HG03135 (cell line): ENCODE results near the gene ATP11A.

ENCODE experiments used
- ATAC-seq: cut with Tn5 transposase; IDR thresholded peaks from one replicate; pipeline ENCODE4 v1.9.1; 2021; ENCODE audit warnings: mild to moderate bottlenecking, moderate library complexity; ENCODE audit not compliant: unreplicated experiment

ATP11A gene

DNA sequence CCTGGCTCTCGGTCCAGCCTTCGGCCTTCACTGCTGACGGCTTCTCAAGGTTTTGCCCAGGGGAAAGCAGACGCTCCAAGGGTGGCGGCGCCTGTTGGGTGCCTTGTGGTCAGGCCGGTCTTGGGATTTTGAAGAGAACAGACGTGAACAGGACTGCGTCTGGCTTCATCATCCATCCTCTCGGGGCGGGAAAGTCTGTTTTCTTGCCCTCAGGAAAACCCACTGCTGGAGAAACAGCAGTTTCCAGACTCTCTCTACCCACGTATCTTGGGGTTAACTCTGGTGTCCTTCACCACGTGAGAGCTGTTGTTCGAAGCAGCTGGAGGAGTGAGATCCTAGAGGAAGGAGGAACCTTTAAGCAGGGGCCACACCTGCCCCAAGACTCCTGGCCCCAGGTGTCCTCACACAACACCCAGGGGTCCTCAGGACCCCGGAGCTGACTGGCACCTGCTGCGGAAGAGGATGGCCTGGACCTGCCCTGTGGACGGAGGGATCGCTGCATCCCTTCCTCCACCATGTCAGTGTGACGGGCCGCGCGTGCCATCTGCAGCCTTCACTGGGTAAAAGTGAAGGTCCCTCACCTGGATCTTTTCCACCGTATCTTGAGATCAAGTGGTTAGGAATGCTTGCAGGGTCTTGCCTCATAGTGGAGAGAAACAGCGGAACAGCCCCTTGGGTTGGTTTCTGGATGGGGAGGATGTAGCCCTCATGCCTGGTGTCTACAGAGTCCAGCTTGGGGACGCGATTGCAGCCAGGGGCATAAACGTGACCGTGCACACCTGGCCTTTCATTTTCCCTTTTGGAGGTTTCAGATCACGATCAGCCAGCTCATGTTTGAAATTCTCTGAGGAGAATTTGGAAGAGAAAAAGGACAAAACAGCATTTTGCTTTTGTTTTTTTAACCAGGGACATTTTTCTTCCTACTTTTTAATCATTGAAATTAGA is 209.7 kb downstream of the ATP11A start:
- ATAC-seq, result no peak

GRCh38 chr13:112900226-112900600 is 210.4 kb downstream of the ATP11A start:
- no peak for ATAC-seq

DNA sequence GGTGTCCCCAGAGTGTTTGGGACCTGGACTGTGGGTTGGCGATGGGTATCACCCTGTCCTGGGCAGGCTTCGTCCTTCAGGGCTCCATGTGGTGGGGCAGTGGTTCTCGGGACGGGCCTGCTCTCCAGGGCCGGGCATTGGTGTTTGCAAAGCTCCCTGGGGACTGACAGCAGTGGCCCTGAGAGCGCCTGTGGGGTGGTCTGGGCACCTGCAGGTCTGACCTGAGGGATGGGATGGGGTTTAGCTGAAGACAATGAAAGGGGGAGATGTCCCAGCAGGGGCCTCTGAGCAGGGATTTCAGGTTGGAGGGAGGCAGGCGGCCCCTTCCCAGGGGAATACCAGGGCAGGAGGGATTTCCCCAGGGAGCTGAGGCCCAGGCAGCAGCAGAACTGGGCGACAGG is 210.9 kb downstream of the ATP11A start:
- ATAC-seq, result no peak

GRCh38 chr13:112902101-112902651 is 212.3 kb downstream of the ATP11A start:
- ATAC-seq, result no peak

GRCh38 chr13:112902669-112903068 is 212.8 kb downstream of the ATP11A start:
- ATAC-seq, result no peak

- ATAC-seq, result no peak
Observed at GRCh38 chr13:112903071-112903577, 213.3 kb downstream of the ATP11A start.

DNA sequence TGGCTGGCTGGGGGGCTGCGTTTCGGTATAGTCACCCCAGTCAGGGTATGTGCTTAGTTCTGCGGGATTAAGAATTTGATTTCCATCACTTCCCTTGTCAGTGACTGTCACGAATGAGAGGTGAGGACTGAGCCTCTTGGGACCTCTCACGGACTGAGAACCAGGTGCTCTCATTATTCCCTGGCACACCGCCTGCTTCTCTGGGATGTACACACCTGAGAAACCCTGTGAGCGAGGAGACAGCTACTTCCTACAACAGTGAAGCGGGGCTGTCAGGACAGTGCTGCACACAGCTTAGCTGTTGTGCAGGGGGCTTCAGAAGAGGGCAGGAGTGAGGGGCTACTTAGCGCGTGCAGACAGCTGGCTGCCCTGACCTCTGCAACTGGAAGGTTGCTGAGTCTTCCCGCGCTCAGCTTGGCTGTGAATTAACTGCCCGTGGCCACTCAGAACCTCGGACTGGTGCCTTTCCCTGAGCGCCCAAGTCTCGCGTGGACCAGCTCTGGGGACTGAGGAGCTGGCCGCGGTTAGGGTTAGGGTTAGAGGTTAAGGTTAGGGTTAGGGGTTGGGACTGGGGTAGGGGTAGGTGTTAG is 213.9 kb downstream of the ATP11A start:
- no peak for ATAC-seq

GRCh38 chr13:112904436-112904960 is 214.7 kb downstream of the ATP11A start:
- ATAC-seq, result no peak

DNA sequence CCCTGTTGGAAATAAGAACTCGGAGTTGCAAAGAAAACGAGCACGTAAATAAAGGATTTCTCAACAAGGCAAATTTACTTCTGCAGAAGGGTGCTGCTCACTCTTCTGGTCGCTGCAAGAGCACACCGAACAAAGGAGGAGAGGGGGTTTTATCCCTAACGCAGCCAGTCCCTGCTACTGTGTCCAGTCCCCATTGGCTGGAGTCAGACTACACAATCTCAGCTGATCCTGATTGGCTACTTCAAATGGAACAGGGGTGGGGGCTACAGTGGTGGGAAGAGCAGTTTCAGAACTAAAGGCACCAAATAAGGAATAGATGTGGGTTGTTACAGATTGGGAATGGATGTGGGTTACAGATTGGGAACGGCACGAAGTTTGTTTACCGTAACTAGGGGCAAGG is 215.2 kb downstream of the ATP11A start:
- no peak for ATAC-seq

DNA sequence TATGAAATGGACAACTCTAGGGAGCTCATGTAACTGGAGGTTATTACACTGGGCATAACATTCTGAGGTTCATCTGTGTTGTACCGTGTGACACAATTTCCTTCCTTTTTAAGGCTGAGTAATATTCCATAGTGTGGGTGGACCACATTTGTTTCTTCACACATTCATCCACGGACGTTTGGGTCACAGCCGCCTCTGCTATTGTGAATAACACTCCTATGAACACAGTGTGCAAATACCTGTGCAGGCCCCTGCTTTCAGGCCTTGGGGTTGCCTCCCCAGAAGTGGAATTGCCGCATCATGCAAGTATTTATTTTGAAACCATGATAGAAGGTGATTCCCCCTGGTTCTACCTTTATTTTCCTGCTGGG is 215.8 kb downstream of the ATP11A start:
- ATAC-seq, result no peak

DNA sequence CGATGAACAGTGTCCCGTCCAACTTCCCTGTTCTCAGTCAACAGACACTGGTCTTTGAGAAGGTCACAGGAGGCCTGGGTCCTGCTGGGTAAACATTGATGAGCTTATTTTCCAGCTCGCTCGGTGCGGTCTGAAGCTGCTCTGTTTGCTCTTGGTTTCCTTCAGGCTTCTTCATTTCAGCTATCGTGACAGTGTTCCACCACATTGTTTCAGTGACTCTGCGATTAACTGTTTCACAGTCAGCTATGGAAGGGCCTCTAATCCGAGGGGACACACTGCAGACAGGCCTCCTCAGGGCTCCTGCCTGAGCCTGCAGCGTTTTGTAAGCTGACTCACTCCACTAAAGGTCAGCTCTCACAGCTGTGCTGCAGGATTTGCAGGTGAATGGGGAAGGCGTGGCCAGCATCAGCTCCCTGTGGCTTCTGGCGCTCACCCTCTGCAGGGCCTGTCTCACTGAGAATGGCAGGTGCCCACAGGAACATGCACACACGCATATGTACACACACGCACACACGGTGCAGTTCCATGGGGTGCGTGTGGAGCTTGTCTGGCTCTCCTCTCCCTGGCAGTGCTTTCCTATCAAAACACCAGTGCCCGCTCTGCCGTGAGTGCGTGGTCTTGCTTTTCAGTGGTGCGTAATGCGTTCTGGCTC is 216.3 kb downstream of the ATP11A start:
- ATAC-seq, result no peak

- ATAC-seq, result no peak
Observed at GRCh38 chr13:112907286-112907685, 217.4 kb downstream of the ATP11A start.

DNA sequence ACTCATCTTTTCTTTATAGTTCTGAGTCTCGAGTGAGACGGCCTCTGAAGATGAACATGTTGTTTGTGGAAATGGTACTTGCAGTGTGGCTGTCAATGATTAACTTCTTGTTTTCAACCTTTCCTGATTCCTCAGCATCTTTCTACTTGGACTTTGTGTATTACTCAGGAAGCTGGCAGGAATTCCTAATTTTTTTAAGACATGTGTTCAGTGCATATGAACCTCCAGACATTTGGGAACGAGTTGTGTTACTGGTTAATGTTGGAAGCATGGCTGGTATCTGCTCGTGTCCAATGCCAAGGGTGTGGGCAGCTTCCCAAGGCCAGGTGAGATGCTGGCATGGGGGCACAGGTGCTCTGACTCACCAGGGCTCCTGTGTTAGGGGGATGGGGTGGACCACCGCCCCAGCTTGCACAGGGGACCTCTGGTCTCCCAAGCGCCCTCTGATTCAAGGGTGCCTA is 218.1 kb downstream of the ATP11A start:
- ATAC-seq, result no peak

DNA sequence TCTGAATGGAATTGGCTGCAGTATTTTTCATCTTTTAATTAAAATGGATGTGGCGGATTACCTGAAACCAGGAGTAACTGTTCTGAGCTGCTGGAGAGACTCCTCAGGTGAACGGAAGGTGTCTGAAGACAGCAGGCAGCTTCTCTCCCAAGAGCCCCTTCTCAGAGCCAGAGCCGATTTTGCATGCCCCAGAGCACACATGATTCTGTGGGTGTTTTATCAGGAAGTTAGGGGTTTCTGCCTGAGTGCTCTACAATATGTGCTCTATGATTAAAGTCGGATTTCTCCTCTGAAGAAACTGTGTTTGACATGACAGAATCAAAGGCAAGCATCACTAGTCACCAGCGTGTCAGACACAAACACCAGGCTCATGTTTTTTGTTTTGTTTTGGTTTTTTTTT is 218.5 kb downstream of the ATP11A start:
- ATAC-seq, result no peak

DNA sequence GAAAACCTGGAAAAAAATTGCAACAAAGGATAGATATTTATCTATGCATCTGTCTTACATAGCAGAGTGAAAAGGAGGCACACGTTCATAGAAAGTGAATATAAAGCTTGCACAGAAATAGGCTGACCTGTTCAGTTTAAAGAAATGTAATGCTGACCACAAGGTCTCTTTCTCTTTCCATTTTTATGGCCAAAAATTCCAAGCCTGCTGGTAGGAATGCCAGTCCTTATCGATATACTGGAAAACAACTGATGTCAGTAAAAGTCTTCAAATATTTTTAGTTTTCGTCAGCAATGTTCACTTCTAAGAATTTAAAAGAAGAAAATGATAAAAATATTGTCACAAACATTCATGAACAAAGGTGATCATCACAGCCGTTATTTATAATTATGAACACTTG is 220.2 kb downstream of the ATP11A start:
- ATAC-seq, result no peak

DNA sequence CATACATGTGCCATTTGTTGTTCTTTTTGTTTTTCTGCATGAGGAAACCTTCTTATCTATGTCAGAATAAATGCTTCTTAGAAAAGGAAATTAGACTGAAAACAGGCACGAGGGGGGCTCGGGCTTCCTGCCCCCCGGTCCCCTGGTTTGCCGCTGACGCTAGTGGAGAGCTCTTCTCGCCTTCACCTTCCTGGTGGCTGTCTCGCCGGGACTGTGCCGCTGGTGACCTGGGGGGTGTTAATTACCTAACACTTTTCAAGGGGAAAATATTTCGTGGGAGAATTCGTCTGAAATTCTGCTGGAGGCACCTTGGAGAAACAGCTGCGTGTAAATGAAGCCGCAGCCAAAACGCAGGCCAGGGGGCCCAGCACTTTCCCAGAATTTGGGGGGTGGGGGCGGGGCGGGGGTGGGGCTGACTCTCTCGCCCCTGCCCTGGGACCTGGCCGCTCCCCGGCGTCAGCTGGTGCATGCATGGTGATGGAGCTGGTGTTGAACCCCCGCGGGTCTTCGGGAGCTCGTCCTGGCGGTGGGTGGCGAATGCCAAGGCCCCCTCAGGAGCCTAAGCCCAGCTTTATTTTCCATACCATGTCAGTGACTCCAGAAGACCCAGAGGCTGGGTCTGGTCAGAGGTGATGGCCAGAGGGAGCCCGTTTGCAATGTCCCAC is 220.9 kb downstream of the ATP11A start:
- no peak for ATAC-seq

- no peak for ATAC-seq
Observed at GRCh38 chr13:112911285-112911701, 221.5 kb downstream of the ATP11A start.

- ATAC-seq, result no peak
Observed at GRCh38 chr13:112911883-112912282, 222.0 kb downstream of the ATP11A start.

GRCh38 chr13:112912726-112913440 is 223.0 kb downstream of the ATP11A start:
- ATAC-seq, result no peak

DNA sequence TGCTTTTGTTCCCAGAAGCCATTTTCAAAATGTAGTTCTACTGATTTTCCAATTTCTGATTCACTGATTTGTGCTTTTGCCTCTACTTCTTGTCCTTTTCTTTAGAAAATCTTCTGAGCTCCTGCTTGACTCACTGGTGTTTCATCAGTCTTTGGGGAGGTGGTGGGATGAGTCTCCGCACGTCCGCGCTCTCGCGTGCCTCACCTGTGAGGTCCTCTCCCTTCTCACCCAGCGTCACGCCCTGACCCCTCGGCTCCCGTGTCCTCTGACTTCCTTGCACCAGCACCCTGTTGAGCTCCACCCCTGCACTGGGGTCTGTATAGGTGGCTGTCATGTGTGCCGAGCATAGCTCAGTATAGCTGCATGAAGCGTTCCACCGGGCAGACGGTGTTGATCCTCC is 226.5 kb downstream of the ATP11A start:
- no peak for ATAC-seq
